SK-N-SH (cell line): ENCODE results near the gene STK32A.

Source experiments
- ELF1 ChIP-seq: IDR thresholded peaks from 2 replicates; pipeline ENCODE4 v1.4.0; 2012
- EP300 ChIP-seq, 2 experiments: IDR thresholded peaks; 2 replicates each; pipeline versions ENCODE4 v1.4.0 to v1.6.1; 2012; ENCODE audit warnings: borderline replicate concordance in 1 of 2, low read depth in 1 of 2, low read length in 1 of 2
- FOSL2 ChIP-seq: IDR thresholded peaks from 2 replicates; pipeline ENCODE4 v1.4.0; 2012; ENCODE audit warnings: low read depth, mild to moderate bottlenecking, moderate library complexity, borderline replicate concordance
- MXI1 ChIP-seq: IDR thresholded peaks from 2 replicates; pipeline ENCODE4 v1.6.1; 2012; ENCODE audit warnings: mild to moderate bottlenecking, low read depth, low read length, improper control_type of control experiment
- SMC3 ChIP-seq: IDR thresholded peaks from 2 replicates; pipeline ENCODE4 v1.6.1; 2012; ENCODE audit warnings: low read depth, low read length, improper control_type of control experiment
- TAF1 ChIP-seq: IDR thresholded peaks from 2 replicates; pipeline ENCODE4 v1.6.1; 2012; ENCODE audit warnings: low read depth, mild to moderate bottlenecking, low read length, moderate library complexity, borderline replicate concordance
- TEAD4 ChIP-seq: IDR thresholded peaks from 2 replicates; pipeline ENCODE4 v1.4.0; 2012; ENCODE audit warnings: mild to moderate bottlenecking, borderline replicate concordance; ENCODE audit not compliant: insufficient read depth
- YY1 ChIP-seq: IDR thresholded peaks from 2 replicates; pipeline ENCODE4 v1.4.0; 2012; ENCODE audit warnings: low read depth, mild to moderate bottlenecking
- ZBTB33 ChIP-seq: IDR thresholded peaks from 2 replicates; pipeline ENCODE4 v1.4.0; 2012; ENCODE audit warnings: low read depth, borderline replicate concordance
- TF ChIP-seq, protein P1 (sequence below): IDR thresholded peaks from 2 replicates; pipeline ENCODE4; 2012
- TF ChIP-seq, protein P2 (sequence below): fragments of 200-600 bp; sonication (generic); IDR thresholded peaks from 2 replicates; pipeline ENCODE4 v1.6.1; 2017; ENCODE audit warnings: antibody characterized with exemption, mild to moderate bottlenecking, moderate library complexity
- TF ChIP-seq, protein P3 (sequence below): fragments of 150-350 bp; IDR thresholded peaks from 2 replicates; pipeline ENCODE4 v1.6.1; 2017; ENCODE audit warnings: antibody characterized with exemption, low read length, low read depth, borderline replicate concordance
- TF ChIP-seq, protein P4 (sequence below): IDR thresholded peaks from 2 replicates; pipeline ENCODE4 v1.6.1; 2012; ENCODE audit warnings: mild to moderate bottlenecking, low read depth, low read length, moderate library complexity

DNA sequence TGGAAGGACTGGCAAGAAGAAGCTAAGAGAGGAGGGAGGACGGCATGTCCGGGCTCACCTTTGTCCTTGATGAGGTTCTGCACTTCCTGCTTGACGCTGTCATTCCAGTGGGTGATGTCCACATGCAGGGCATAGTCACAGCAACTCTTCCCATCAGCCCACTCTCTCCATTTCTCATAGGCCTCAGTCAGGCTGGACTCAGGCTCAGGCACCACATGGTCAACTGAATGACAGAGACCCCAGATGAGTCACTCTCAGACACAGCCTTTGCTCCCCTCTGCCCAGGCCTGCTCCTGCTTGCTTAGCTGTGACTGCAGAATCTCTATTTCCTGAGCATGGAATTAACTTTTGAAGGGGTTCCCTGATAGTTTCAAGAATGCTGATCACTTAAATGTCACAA is 180.8 kb downstream of the STK32A start:
- TF ChIP-seq ZBTB33 (no peak), MXI1 (no peak), ELF1 (no peak), TAF1 (no peak), EP300 (IDR thresholded peaks at IDR 0.05; ENCODE audit: borderline replicate concordance in 1 of 2, low read depth in 1 of 2, low read length in 1 of 2) (no peak), YY1 (no peak), FOSL2 (no peak), TEAD4 (no peak), SMC3 (no peak)
- TF ChIP-seq, protein P1, sequence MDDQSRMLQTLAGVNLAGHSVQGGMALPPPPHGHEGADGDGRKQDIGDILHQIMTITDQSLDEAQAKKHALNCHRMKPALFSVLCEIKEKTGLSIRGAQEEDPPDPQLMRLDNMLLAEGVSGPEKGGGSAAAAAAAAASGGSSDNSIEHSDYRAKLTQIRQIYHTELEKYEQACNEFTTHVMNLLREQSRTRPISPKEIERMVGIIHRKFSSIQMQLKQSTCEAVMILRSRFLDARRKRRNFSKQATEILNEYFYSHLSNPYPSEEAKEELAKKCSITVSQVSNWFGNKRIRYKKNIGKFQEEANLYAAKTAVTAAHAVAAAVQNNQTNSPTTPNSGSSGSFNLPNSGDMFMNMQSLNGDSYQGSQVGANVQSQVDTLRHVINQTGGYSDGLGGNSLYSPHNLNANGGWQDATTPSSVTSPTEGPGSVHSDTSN = no peak
- TF ChIP-seq, protein P2, sequence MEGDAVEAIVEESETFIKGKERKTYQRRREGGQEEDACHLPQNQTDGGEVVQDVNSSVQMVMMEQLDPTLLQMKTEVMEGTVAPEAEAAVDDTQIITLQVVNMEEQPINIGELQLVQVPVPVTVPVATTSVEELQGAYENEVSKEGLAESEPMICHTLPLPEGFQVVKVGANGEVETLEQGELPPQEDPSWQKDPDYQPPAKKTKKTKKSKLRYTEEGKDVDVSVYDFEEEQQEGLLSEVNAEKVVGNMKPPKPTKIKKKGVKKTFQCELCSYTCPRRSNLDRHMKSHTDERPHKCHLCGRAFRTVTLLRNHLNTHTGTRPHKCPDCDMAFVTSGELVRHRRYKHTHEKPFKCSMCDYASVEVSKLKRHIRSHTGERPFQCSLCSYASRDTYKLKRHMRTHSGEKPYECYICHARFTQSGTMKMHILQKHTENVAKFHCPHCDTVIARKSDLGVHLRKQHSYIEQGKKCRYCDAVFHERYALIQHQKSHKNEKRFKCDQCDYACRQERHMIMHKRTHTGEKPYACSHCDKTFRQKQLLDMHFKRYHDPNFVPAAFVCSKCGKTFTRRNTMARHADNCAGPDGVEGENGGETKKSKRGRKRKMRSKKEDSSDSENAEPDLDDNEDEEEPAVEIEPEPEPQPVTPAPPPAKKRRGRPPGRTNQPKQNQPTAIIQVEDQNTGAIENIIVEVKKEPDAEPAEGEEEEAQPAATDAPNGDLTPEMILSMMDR = no peak
- TF ChIP-seq, protein P3, sequence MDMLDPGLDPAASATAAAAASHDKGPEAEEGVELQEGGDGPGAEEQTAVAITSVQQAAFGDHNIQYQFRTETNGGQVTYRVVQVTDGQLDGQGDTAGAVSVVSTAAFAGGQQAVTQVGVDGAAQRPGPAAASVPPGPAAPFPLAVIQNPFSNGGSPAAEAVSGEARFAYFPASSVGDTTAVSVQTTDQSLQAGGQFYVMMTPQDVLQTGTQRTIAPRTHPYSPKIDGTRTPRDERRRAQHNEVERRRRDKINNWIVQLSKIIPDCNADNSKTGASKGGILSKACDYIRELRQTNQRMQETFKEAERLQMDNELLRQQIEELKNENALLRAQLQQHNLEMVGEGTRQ = no peak
- TF ChIP-seq, protein P4, sequence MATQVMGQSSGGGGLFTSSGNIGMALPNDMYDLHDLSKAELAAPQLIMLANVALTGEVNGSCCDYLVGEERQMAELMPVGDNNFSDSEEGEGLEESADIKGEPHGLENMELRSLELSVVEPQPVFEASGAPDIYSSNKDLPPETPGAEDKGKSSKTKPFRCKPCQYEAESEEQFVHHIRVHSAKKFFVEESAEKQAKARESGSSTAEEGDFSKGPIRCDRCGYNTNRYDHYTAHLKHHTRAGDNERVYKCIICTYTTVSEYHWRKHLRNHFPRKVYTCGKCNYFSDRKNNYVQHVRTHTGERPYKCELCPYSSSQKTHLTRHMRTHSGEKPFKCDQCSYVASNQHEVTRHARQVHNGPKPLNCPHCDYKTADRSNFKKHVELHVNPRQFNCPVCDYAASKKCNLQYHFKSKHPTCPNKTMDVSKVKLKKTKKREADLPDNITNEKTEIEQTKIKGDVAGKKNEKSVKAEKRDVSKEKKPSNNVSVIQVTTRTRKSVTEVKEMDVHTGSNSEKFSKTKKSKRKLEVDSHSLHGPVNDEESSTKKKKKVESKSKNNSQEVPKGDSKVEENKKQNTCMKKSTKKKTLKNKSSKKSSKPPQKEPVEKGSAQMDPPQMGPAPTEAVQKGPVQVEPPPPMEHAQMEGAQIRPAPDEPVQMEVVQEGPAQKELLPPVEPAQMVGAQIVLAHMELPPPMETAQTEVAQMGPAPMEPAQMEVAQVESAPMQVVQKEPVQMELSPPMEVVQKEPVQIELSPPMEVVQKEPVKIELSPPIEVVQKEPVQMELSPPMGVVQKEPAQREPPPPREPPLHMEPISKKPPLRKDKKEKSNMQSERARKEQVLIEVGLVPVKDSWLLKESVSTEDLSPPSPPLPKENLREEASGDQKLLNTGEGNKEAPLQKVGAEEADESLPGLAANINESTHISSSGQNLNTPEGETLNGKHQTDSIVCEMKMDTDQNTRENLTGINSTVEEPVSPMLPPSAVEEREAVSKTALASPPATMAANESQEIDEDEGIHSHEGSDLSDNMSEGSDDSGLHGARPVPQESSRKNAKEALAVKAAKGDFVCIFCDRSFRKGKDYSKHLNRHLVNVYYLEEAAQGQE = no peak
